Gastroesophageal sphincter (tissue), 4 donors: ENCODE data around the gene COX8C. TPM values are rescaled to one million over a fixed set of nuclear protein-coding genes. Genes with fewer than 3 reads are reported as not detected.
"Not testable (repeated sequence)": the region's sequence is repeated elsewhere in the genome, so short reads cannot be mapped to it uniquely, and the experiment has no call there.

Experiments
- ATAC-seq: fragments of 150-250 bp; one replicate; pipeline ENCODE4 v1.9.1; 2016; ENCODE audit warnings: mild to moderate bottlenecking, moderate library complexity
- H3K27ac ChIP-seq, 4 donors: fragments of 200-600 bp; sonication (generic) in 3 of 4; 1 replicate in 3 of 4; 2 replicates in 1 of 4; pipeline ENCODE4 v1.5.1; 2016 to 2019
- H3K27me3 ChIP-seq: fragments of 200-600 bp; sonication (generic); one replicate; pipeline ENCODE4 v1.5.1; 2019
- H3K36me3 ChIP-seq, 2 donors: fragments of 200-600 bp; sonication (generic); one replicate each; pipeline ENCODE4 v1.5.1; 2019; ENCODE audit warnings: control low read depth in 1 of 2
- H3K4me1 ChIP-seq, 3 donors: fragments of 200-600 bp; sonication (generic); 1 replicate in 2 of 3; 2 replicates in 1 of 3; pipeline ENCODE4 v1.5.1; 2016 to 2019; ENCODE audit warnings: control low read depth in 2 of 3
- H3K4me3 ChIP-seq, 2 donors: fragments of 200-600 bp; sonication (generic); one replicate each; pipeline ENCODE4 v1.5.1; 2019; ENCODE audit warnings: mild to moderate bottlenecking in 1 of 2, moderate library complexity in 1 of 2
- H3K9me3 ChIP-seq, 3 donors: fragments of 200-600 bp; sonication (generic); one replicate each; pipeline ENCODE4 v1.5.1; 2017 to 2019; ENCODE audit warnings: control low read depth in 2 of 3
- CTCF ChIP-seq, 4 experiments: fragments of 200-600 bp in 2 of 4; fragments of 450-650 bp in 2 of 4; sonication (generic) in 1 of 4; IDR thresholded peaks; one replicate each; pipeline ENCODE4 v1.5.1; 2017 to 2019; ENCODE audit warnings: antibody characterized with exemption in 4 of 4, mild to moderate bottlenecking in 2 of 4, moderate library complexity in 2 of 4
- EP300 ChIP-seq: sonication (generic); formaldehyde crosslinking; IDR thresholded peaks from one replicate; pipeline ENCODE4 v1.6.1; 2017; ENCODE audit warnings: antibody characterized with exemption, mild to moderate bottlenecking
- POLR2A ChIP-seq, 2 donors: fragments of 450-650 bp; IDR thresholded peaks; one replicate each; pipeline ENCODE4 v1.6.1; 2017; ENCODE audit warnings: antibody characterized with exemption in 2 of 2, mild to moderate bottlenecking in 2 of 2, moderate library complexity in 1 of 2
- POLR2AphosphoS5 ChIP-seq: sonication (generic); formaldehyde crosslinking; IDR thresholded peaks from one replicate; pipeline ENCODE4 v1.6.1; 2017; ENCODE audit warnings: antibody characterized with exemption
- WGBS, 2 donors: methylation state at CpG; one replicate each; pipeline ENCODE4 v1.1.5; 2018; ENCODE audit warnings: low coverage in 1 of 2; 5-methylcytosine and 5-hydroxymethylcytosine counted together
- total RNA-seq, 4 donors: library from RNA; depleted of rRNA; stranded (reverse); fragments of >200 nt; gene quantifications; one replicate each; pipeline ENCODE4 v1.1.0, GENCODE V29; 2016

COX8C gene
- total RNA-seq, 4 donors from 2014 or later: not detected

- 53 to 61% methylated on average over 2 to 4 of the region's 4 CpGs for WGBS, 2 donors
- ATAC-seq: no peak
- Histone ChIP-seq H3K27ac (no peak overlapping the region), H3K4me3 (no peak overlapping the region), H3K36me3 (no peaks in the 10 kb centered on the region), H3K27me3 (no peaks in the 10 kb centered on the region), H3K4me1 (no peaks in the 10 kb centered on the region), H3K9me3 (peaks cover 0 to 16% (median 0%) of the 10 kb centered on the region in 3 donors)
- TF ChIP-seq EP300: no peak
- TF ChIP-seq POLR2AphosphoS5: no peak
- no peak for TF ChIP-seq CTCF (IDR thresholded peaks at IDR 0.05)
- no peak for TF ChIP-seq POLR2A (IDR thresholded peaks at IDR 0.05)
These were observed 22.8 kb downstream of the COX8C start for GRCh38 chr14:93369713-93370266.

DNA sequence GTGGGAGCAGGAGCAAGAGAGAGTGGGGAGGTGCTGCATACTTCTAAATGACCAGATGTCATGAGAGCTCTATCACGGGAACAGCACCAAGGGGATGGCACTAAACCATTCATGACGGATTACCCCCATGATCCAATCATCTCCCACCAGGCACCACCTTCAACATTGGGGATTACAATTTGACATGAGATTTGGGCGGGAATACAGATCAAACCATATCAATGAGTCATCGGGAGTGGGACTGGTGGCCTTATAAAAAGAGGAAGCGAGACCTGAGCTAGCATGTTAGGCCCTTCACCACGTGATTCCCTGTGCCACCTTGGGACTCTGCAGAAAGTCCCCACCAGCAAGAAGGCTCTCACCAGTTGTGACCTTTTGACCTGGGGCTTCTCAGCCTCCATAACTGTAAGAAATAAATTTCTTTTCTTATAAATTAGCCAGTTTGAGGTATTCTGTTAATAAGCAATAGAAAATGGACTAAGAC lies 28.7 kb downstream of the COX8C start:
- no peak for ATAC-seq
- Histone ChIP-seq H3K36me3 (no peaks in the 10 kb centered on the region), H3K9me3 (peaks cover 0 to 28% (median 0%) of the 10 kb centered on the region in 3 donors), H3K4me1 (no peaks in the 10 kb centered on the region), H3K4me3 (no peak overlapping the region), H3K27ac (no peak overlapping the region), H3K27me3 (no peaks in the 10 kb centered on the region)
- WGBS, 2 donors: 69 to 80% methylated on average over 1 to 6 of the region's 6 CpGs
- TF ChIP-seq EP300: no peak
- no peak for TF ChIP-seq POLR2A (IDR thresholded peaks at IDR 0.05)
- TF ChIP-seq CTCF (IDR thresholded peaks at IDR 0.05): no peak
- no peak for TF ChIP-seq POLR2AphosphoS5

GRCh38 chr14:93379831-93380230 lies 32.8 kb downstream of the COX8C start:
- Histone ChIP-seq H3K4me3 (no peak overlapping the region), H3K36me3 (no peaks in the 10 kb centered on the region), H3K27me3 (no peaks in the 10 kb centered on the region), H3K4me1 (no peaks in the 10 kb centered on the region), H3K27ac (no peak overlapping the region), H3K9me3 (peaks cover 0 to 13% (median 0%) of the 10 kb centered on the region in 3 donors)
- TF ChIP-seq POLR2A (IDR thresholded peaks at IDR 0.05): no peak
- TF ChIP-seq CTCF (IDR thresholded peaks at IDR 0.05): no peak
- TF ChIP-seq EP300: no peak
- no peak for TF ChIP-seq POLR2AphosphoS5
- no peak for ATAC-seq
- WGBS, 2 donors: 50 to 63% methylated on average over 1 of the region's 1 CpG

- Histone ChIP-seq H3K27me3 (no peaks in the 10 kb centered on the region), H3K36me3 (no peaks in the 10 kb centered on the region), H3K9me3 (no peaks in the 10 kb centered on the region), H3K27ac (no peak overlapping the region), H3K4me3 (no peak overlapping the region), H3K4me1 (no peaks in the 10 kb centered on the region)
- WGBS, 2 donors: 41 to 60% methylated on average over 1 of the region's 1 CpG
- no peak for TF ChIP-seq EP300
- TF ChIP-seq POLR2AphosphoS5: no peak
- TF ChIP-seq POLR2A (IDR thresholded peaks at IDR 0.05): no peak
- no peak for TF ChIP-seq CTCF (IDR thresholded peaks at IDR 0.05)
- ATAC-seq: no peak
These were observed 34.7 kb downstream of the COX8C start for GRCh38 chr14:93381644-93382043.

DNA sequence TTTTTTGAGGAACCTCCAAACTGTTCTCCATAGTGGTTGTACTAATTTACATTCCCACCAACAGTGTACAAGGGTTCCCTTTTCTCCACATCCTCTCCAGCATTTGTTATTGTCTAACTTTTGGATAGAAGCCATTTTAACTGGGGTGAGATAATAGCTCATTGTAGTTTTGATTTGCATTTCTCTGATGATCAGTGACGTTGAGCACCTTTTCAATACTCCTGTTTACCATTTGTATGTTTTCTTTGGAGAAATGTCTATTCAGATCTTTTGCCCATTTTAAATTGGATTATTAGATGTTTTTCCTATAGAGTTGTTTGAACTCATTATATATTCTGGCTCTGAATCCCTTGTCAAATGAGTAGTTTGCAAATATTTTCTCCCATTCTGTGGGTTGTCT lies 37.3 kb downstream of the COX8C start:
- WGBS, 2 donors: 31 to 50% methylated on average over 1 of the region's 1 CpG
- H3K4me1 ChIP-seq, H3K36me3 ChIP-seq, H3K27me3 ChIP-seq, H3K4me3 ChIP-seq, H3K9me3 ChIP-seq, H3K27ac ChIP-seq, ATAC-seq: not testable (repeated sequence)
